ENCODE data around the gene CLSTN2. TPM values are rescaled to one million over a fixed set of nuclear protein-coding genes. Genes with fewer than 3 reads are reported as not detected.

The CLSTN2 gene
- total RNA-seq, 1 donor from 2014 or later = 4.7 TPM

GRCh38 chr3:140555666-140556065 lies 620.7 kb downstream of the CLSTN2 start:
- Histone ChIP-seq H3K4me3 (ENCODE audit: low read length in 3 of 3) (no peak overlapping the region), H3K4me1 (ENCODE audit: control insufficient read depth in 3 of 3, insufficient read depth in 3 of 3, low read length in 3 of 3) (no peaks in the 10 kb centered on the region), H3K9ac (ENCODE audit: low read depth in 1 of 3, low read length in 3 of 3) (no peak overlapping the region), H3K9me3 (ENCODE audit: control insufficient read depth in 3 of 3, low read length in 3 of 3) (no peaks in the 10 kb centered on the region), H3K27ac (ENCODE audit: low read depth, low read length) (no peak overlapping the region), H3K27me3 (ENCODE audit: control insufficient read depth in 3 of 3, insufficient read depth in 3 of 3, low read length in 3 of 3) (no peaks in the 10 kb centered on the region), H3K36me3 (ENCODE audit: control insufficient read depth in 3 of 3, insufficient read depth in 3 of 3, low read length in 3 of 3) (no peaks in the 10 kb centered on the region)

- H3K36me3 ChIP-seq (ENCODE audit: control insufficient read depth in 3 of 3, insufficient read depth in 3 of 3, low read length in 3 of 3) = no peaks in the 10 kb centered on the region
- H3K27me3 ChIP-seq (ENCODE audit: control insufficient read depth in 3 of 3, insufficient read depth in 3 of 3, low read length in 3 of 3) = no peaks in the 10 kb centered on the region
- no peaks in the 10 kb centered on the region for H3K4me1 ChIP-seq (ENCODE audit: control insufficient read depth in 3 of 3, insufficient read depth in 3 of 3, low read length in 3 of 3)
- H3K4me3 ChIP-seq (ENCODE audit: low read length in 3 of 3) = no peak overlapping the region
- no peak overlapping the region for H3K9ac ChIP-seq (ENCODE audit: low read depth in 1 of 3, low read length in 3 of 3)
- H3K9me3 ChIP-seq (ENCODE audit: control insufficient read depth in 3 of 3, low read length in 3 of 3) = no peaks in the 10 kb centered on the region
- no peak overlapping the region for H3K27ac ChIP-seq (ENCODE audit: low read depth, low read length)
These were observed 622.5 kb downstream of the CLSTN2 start for GRCh38 chr3:140557476-140557875.

- Histone ChIP-seq H3K27ac (ENCODE audit: low read depth, low read length) (no peak overlapping the region), H3K4me3 (ENCODE audit: low read length in 3 of 3) (no peak overlapping the region), H3K9ac (ENCODE audit: low read depth in 1 of 3, low read length in 3 of 3) (no peak overlapping the region), H3K4me1 (ENCODE audit: control insufficient read depth in 3 of 3, insufficient read depth in 3 of 3, low read length in 3 of 3) (no peaks in the 10 kb centered on the region), H3K36me3 (ENCODE audit: control insufficient read depth in 3 of 3, insufficient read depth in 3 of 3, low read length in 3 of 3) (no peaks in the 10 kb centered on the region), H3K9me3 (ENCODE audit: control insufficient read depth in 3 of 3, low read length in 3 of 3) (no peaks in the 10 kb centered on the region), H3K27me3 (ENCODE audit: control insufficient read depth in 3 of 3, insufficient read depth in 3 of 3, low read length in 3 of 3) (no peaks in the 10 kb centered on the region)
These were observed 624.6 kb downstream of the CLSTN2 start for GRCh38 chr3:140559546-140559945.

- Histone ChIP-seq H3K27ac (ENCODE audit: low read depth, low read length) (no peak overlapping the region), H3K36me3 (ENCODE audit: control insufficient read depth in 3 of 3, insufficient read depth in 3 of 3, low read length in 3 of 3) (no peaks in the 10 kb centered on the region), H3K27me3 (ENCODE audit: control insufficient read depth in 3 of 3, insufficient read depth in 3 of 3, low read length in 3 of 3) (no peaks in the 10 kb centered on the region), H3K4me1 (ENCODE audit: control insufficient read depth in 3 of 3, insufficient read depth in 3 of 3, low read length in 3 of 3) (no peaks in the 10 kb centered on the region), H3K9ac (ENCODE audit: low read depth in 1 of 3, low read length in 3 of 3) (no peak overlapping the region), H3K9me3 (ENCODE audit: control insufficient read depth in 3 of 3, low read length in 3 of 3) (no peaks in the 10 kb centered on the region), H3K4me3 (ENCODE audit: low read length in 3 of 3) (no peak overlapping the region)
These were observed 628.3 kb downstream of the CLSTN2 start for GRCh38 chr3:140563206-140563760.

GRCh38 chr3:140568131-140568530 lies 633.1 kb downstream of the CLSTN2 start:
- Histone ChIP-seq H3K27me3 (ENCODE audit: control insufficient read depth in 3 of 3, insufficient read depth in 3 of 3, low read length in 3 of 3) (no peaks in the 10 kb centered on the region), H3K9ac (ENCODE audit: low read depth in 1 of 3, low read length in 3 of 3) (no peak overlapping the region), H3K4me1 (ENCODE audit: control insufficient read depth in 3 of 3, insufficient read depth in 3 of 3, low read length in 3 of 3) (peaks cover 0 to 14% (median 0%) of the 10 kb centered on the region in 3 donors), H3K27ac (ENCODE audit: low read depth, low read length) (no peak overlapping the region), H3K9me3 (ENCODE audit: control insufficient read depth in 3 of 3, low read length in 3 of 3) (no peaks in the 10 kb centered on the region), H3K36me3 (ENCODE audit: control insufficient read depth in 3 of 3, insufficient read depth in 3 of 3, low read length in 3 of 3) (no peaks in the 10 kb centered on the region), H3K4me3 (ENCODE audit: low read length in 3 of 3) (no peak overlapping the region)

- no peak overlapping the region for H3K9ac ChIP-seq (ENCODE audit: low read depth in 1 of 3, low read length in 3 of 3)
- no peaks in the 10 kb centered on the region for H3K27me3 ChIP-seq (ENCODE audit: control insufficient read depth in 3 of 3, insufficient read depth in 3 of 3, low read length in 3 of 3)
- no peak overlapping the region for H3K27ac ChIP-seq (ENCODE audit: low read depth, low read length)
- H3K36me3 ChIP-seq (ENCODE audit: control insufficient read depth in 3 of 3, insufficient read depth in 3 of 3, low read length in 3 of 3) = no peaks in the 10 kb centered on the region
- no peak overlapping the region for H3K4me3 ChIP-seq (ENCODE audit: low read length in 3 of 3)
- H3K4me1 ChIP-seq (ENCODE audit: control insufficient read depth in 3 of 3, insufficient read depth in 3 of 3, low read length in 3 of 3) = peaks cover 0 to 15% (median 0%) of the 10 kb centered on the region in 3 donors
- H3K9me3 ChIP-seq (ENCODE audit: control insufficient read depth in 3 of 3, low read length in 3 of 3) = no peaks in the 10 kb centered on the region
These were observed 634.0 kb downstream of the CLSTN2 start for GRCh38 chr3:140568842-140569520.

GRCh38 chr3:140570602-140571001 lies 635.6 kb downstream of the CLSTN2 start:
- Histone ChIP-seq H3K36me3 (ENCODE audit: control insufficient read depth in 3 of 3, insufficient read depth in 3 of 3, low read length in 3 of 3) (no peaks in the 10 kb centered on the region), H3K9me3 (ENCODE audit: control insufficient read depth in 3 of 3, low read length in 3 of 3) (no peaks in the 10 kb centered on the region), H3K9ac (ENCODE audit: low read depth in 1 of 3, low read length in 3 of 3) (no peak overlapping the region)

GRCh38 chr3:140571836-140572235 lies 636.9 kb downstream of the CLSTN2 start:
- Histone ChIP-seq H3K36me3 (ENCODE audit: control insufficient read depth in 3 of 3, insufficient read depth in 3 of 3, low read length in 3 of 3) (no peaks in the 10 kb centered on the region), H3K9ac (ENCODE audit: low read depth in 1 of 3, low read length in 3 of 3) (no peak overlapping the region), H3K27ac (ENCODE audit: low read depth, low read length) (no peak overlapping the region), H3K4me1 (ENCODE audit: control insufficient read depth in 3 of 3, insufficient read depth in 3 of 3, low read length in 3 of 3) (peaks cover 0 to 15% (median 0%) of the 10 kb centered on the region in 3 donors), H3K27me3 (ENCODE audit: control insufficient read depth in 3 of 3, insufficient read depth in 3 of 3, low read length in 3 of 3) (no peaks in the 10 kb centered on the region), H3K9me3 (ENCODE audit: control insufficient read depth in 3 of 3, low read length in 3 of 3) (no peaks in the 10 kb centered on the region), H3K4me3 (ENCODE audit: low read length in 3 of 3) (no peak overlapping the region)

More at GRCh38 chr3:140570602-140571001, 635.6 kb downstream of the CLSTN2 start:
- peaks cover 0 to 15% (median 0%) of the 10 kb centered on the region in 3 donors for H3K4me1 ChIP-seq (ENCODE audit: control insufficient read depth in 3 of 3, insufficient read depth in 3 of 3, low read length in 3 of 3)
- H3K4me3 ChIP-seq (ENCODE audit: low read length in 3 of 3) = no peak overlapping the region
- H3K27me3 ChIP-seq (ENCODE audit: control insufficient read depth in 3 of 3, insufficient read depth in 3 of 3, low read length in 3 of 3) = no peaks in the 10 kb centered on the region
- H3K27ac ChIP-seq (ENCODE audit: low read depth, low read length) = no peak overlapping the region

- H3K36me3 ChIP-seq (ENCODE audit: control insufficient read depth in 3 of 3, insufficient read depth in 3 of 3, low read length in 3 of 3) = no peaks in the 10 kb centered on the region
- no peaks in the 10 kb centered on the region for H3K9me3 ChIP-seq (ENCODE audit: control insufficient read depth in 3 of 3, low read length in 3 of 3)
- no peak overlapping the region for H3K9ac ChIP-seq (ENCODE audit: low read depth in 1 of 3, low read length in 3 of 3)
- H3K27me3 ChIP-seq (ENCODE audit: control insufficient read depth in 3 of 3, insufficient read depth in 3 of 3, low read length in 3 of 3) = no peaks in the 10 kb centered on the region
- H3K27ac ChIP-seq (ENCODE audit: low read depth, low read length) = no peak overlapping the region
- no peak overlapping the region for H3K4me3 ChIP-seq (ENCODE audit: low read length in 3 of 3)
- H3K4me1 ChIP-seq (ENCODE audit: control insufficient read depth in 3 of 3, insufficient read depth in 3 of 3, low read length in 3 of 3) = peaks cover 0 to 15% (median 0%) of the 10 kb centered on the region in 3 donors
These were observed 637.3 kb downstream of the CLSTN2 start for GRCh38 chr3:140572334-140572733.

GRCh38 chr3:140573011-140573410 lies 638.0 kb downstream of the CLSTN2 start:
- peaks cover 0 to 15% (median 0%) of the 10 kb centered on the region in 3 donors for H3K4me1 ChIP-seq (ENCODE audit: control insufficient read depth in 3 of 3, insufficient read depth in 3 of 3, low read length in 3 of 3)
- H3K9ac ChIP-seq (ENCODE audit: low read depth in 1 of 3, low read length in 3 of 3) = no peak overlapping the region
- H3K36me3 ChIP-seq (ENCODE audit: control insufficient read depth in 3 of 3, insufficient read depth in 3 of 3, low read length in 3 of 3) = no peaks in the 10 kb centered on the region
- H3K4me3 ChIP-seq (ENCODE audit: low read length in 3 of 3) = no peak overlapping the region
- H3K27me3 ChIP-seq (ENCODE audit: control insufficient read depth in 3 of 3, insufficient read depth in 3 of 3, low read length in 3 of 3) = no peaks in the 10 kb centered on the region
- no peak overlapping the region for H3K27ac ChIP-seq (ENCODE audit: low read depth, low read length)
- H3K9me3 ChIP-seq (ENCODE audit: control insufficient read depth in 3 of 3, low read length in 3 of 3) = no peaks in the 10 kb centered on the region

Measured in skeletal muscle tissue (tissue), 4 donors.